Measurements from ENCODE around the gene TSPAN13.
"Not testable (repeated sequence)": the region's sequence is repeated elsewhere in the genome, so short reads cannot be mapped to it uniquely, and the experiment has no call there.

Gene TSPAN13

DNA sequence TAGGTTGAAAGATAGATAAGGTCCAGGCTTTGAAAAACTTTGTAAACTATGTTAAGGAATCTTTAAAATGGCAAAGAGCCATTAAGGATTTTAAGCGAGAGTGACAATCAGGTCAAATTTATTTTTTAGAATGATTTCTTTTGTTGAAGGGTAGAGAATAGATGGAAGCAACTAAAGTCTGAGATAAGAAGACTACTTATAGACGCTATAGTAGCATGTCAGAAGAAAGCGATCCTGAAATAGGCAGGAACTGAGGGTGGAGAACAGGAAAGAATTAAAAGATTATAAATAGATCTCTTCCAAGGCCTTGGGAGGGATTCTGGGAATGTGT is 13.0 kb upstream of the TSPAN13 start:
- no peak for DNase-seq (ENCODE audit: insufficient read length, low spot score)
- no peak for FAIRE-seq

DNA sequence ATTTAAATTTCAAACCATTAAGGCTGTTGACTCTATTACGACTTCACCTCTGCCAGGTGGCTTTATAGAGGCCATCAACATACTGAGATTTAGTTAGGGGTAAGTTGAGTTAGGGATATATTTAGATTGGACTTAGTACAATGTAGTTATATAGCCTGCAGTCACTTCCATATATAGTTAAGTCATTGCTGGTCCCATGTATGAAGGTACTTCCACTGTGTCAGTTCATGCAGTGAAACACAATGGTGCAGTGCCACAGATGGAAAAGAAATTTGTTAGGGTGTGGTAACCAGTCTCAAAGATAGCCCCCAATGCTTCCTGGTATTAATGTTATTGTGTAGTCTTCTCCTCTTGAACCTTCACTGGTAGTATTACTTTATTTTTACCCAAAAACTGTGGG is 12.6 kb upstream of the TSPAN13 start:
- FAIRE-seq = no peak
- DNase-seq (ENCODE audit: insufficient read length, low spot score) = no peak

DNA sequence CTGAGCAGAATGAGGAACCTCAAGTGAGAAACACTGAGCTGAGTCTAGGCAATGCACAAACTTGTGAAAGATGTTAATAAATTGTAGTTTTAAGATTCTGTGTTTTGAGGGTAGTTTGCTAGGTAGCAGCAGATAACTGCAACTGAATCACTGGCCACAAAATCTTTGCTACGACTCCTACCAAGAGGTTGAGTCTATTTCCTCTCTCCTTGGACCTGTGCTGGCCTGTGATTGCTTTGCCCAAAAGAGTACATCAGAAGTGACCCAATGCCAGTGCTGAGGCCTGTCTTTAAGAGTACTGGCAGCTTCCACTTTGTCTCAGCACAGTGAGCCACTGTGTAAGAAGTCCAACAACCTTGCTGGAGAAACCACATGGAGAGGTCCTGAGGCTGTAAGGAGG is 11.9 kb upstream of the TSPAN13 start:
- DNase-seq (ENCODE audit: insufficient read length, low spot score) = no peak
- FAIRE-seq = no peak

DNA sequence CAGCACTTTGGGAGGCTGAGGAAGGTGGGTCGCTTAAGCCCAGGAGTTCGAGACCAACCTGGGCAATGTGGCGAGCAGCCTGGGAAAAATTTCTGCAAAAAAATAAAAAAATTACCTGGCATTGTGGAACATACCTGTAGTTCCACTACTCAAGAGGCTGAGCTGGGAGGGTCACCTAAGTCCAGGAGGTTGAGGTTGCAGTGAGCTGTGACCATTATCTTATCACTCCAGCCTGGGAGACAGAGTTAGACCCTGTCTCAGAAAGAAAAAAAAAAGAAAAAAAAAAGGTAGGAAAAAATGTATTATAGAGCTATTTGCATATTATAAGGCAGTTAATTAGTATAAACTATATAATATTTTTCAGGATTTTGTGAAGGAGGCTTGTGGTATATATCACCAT is 11.0 kb upstream of the TSPAN13 start:
- no peak for DNase-seq (ENCODE audit: insufficient read length, low spot score)
- FAIRE-seq = no peak

DNA sequence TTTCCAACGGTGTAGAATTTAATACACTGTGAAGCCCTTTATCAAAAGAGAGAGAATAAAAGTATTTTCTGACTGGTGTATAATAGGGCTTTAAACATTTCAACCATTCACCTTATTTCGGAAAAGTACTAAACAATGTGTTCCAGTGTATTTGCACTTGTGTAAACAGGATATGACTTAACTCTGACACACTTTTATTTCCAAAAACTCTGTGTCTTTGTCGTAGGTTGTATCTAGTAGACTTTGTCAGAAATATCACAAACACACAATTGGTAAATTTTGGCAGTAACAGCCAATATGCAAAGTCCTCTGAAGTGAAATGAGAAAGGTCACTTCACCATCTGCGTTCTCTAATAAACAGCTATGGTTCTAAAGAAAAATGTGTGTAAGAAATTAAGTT is 10.3 kb upstream of the TSPAN13 start:
- DNase-seq (ENCODE audit: insufficient read length, low spot score) (no peak), FAIRE-seq (no peak)

DNA sequence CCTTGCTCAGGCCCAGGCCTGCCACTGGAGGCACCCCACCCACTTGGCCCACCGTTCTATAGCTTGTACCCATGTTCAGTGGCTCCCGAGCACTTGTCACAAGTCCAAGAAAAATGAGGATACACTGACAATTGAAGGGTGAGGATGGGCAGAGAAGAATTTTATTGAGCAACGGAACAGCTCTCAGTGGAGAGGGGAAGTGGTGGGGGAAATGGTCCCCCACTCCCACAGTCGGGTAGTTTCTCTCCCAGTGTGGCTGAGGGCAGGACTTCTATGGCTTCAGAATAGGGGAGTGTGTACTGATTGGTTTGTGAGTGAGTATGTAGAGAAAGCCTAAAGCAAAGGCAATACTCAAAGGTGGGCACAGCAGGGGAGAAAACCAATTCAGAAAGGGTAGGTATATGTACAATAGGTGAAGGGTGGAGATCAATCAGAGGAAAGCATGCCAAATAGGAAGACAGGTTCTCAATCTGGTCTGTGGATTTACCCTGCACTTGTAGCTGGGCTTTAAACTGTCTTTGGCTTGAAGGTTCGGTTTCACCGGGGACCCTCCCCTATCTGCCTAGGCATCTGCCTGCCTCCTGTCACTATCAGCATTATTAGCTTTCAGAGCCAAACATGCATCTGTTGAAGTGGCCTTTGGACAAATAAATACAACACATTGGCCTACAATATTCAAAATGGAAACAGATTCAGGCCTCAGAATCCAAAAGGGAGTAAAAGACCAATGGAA is 8.9 kb upstream of the TSPAN13 start:
- no peak for FAIRE-seq
- DNase-seq (ENCODE audit: insufficient read length, low spot score) = no peak

DNA sequence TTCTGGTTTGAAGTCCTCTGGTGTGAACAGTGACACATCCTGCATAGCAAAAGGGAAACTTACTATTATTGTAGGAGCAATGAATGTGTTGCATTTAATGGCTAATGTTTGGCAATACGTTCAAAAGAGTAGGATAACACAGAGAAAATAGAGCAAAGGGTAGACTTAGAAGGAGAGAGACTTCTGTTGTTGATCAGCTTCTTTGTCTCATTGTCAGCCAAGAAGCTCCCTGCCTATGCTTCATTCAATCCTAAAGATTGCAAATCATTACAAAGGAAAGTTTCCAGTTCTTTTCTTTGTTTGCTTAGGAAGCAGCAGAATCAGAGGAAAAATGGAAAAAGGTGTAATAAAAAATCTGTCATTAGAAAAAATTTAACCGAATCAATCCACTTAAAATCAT is 7.9 kb upstream of the TSPAN13 start:
- DNase-seq (ENCODE audit: insufficient read length, low spot score) = no peak
- no peak for FAIRE-seq

DNA sequence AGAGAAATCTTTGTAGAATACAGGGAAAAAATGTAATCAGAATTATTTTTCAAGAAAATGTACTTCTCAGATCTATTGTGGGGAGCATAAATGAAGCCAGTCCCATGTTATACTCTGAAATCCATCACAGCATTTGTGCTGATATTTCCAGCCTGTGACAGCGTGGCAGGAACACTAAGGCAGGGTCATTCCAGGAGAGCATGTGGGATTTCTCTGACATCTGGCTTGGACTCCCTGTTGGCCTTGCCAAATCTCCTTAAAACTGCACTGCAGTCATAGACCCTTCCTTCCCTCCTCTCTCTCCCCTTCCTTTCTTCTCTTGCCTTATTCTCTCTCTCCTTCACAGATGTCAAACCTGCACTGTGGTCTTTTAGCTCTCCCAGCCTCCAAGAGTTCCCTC is 6.5 kb upstream of the TSPAN13 start:
- no peak for FAIRE-seq
- no peak for DNase-seq (ENCODE audit: insufficient read length, low spot score)

DNA sequence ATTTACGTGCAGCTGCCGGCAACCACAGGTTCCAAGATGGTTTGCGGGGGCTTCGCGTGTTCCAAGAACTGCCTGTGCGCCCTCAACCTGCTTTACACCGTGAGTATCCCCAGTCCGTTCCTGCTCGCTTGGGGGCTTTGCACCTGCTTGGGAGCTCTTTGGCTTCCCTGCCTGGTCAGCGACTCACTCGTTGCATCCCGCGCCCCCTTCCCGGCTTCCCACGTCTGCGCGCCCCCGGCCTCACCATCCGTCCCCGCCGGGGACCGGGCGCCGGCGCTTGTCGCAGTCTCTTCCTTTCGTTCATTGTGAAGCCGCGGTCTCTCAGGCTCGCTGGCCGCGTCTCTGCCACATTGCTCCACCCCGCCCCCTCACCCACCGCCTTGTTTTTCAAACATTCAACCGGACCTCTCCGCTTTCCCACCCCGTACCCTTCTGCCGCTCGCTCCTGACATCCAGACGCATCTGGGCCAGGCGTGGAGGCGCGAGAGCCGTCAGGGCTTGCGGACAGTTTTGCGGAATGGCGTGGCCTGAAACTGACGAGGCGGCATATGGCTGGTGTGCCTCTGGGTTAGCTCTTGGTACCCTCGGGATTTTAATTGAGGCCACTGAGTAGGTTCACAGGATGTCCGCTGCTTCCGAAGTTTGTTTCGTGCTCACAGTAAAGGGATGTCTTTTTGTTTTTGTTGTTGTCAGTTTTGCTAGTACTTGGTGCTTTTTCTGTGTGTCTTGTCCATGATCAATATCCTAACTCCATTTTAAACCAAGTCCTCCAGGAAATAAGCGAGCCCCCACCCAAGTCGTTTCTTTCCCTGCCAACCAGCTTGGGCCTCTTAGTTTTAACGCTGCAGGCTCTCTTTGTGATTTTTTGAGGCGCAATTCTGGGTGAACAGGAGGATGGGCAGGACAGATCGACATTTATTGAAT is 639 bp downstream of the TSPAN13 start:
- no peak for DNase-seq (ENCODE audit: insufficient read length, low spot score)
- no peak for FAIRE-seq

DNA sequence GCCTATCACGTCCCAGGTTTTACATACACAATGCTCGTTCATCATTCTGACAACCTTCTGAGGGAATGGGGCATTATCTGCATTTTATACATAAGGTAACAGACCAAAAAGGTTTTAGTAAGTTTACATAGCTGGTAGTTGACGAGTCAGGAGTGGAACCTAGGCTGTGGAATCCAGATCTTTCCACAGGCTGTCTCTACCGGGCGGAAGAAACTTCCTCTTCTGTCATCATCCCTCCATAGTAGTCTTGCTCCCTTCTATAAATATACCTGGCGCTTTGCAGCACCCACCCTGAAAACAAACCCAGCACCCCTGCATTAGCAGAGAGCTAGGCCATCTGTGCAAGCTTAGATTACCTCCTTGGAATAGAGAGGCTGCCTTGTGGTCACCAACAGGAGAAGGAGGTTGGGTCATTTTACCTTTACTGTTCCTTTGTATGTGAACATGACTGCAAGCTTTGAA is 1.3 kb downstream of the TSPAN13 start:
- FAIRE-seq (no peak), DNase-seq (ENCODE audit: insufficient read length, low spot score) (no peak)

DNA sequence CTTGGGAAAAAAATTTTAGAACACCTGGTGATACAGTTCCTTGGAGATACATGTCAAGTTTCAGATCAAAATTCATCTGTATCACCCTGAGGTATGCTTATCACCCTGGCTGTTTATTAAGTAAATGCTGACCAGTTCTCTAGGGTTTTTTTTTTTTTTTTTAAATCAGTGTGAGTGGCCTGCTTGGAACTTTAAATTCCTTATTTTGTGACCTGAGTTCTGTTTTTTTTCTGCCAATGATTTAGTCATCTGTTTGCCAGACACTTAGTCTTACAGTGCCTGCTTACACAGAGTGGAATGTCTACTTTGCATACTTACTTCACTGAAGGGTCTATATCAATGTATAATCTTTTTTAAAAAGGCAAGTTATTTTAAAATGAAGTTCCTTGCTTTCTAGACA is 1.8 kb downstream of the TSPAN13 start:
- DNase-seq (ENCODE audit: insufficient read length, low spot score) (no peak), FAIRE-seq (no peak)

DNA sequence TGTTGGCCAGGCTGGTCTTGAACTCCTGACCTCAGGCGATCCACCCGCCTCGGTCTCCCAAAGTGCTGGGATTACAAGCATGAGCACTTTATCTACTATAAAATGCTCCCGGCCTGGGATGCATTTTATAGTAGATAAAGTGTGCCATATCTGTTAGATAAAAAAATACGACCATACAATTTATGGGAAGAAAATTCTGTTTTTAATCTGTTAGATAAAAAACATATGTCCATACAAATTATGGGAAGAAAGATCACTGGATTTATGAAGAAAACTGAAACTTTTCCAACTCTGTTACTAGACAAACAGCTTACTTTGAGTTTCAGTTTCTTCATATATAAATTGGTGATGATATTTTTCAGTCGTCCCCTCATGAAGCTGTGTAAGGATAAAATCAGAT is 4.5 kb downstream of the TSPAN13 start:
- no peak for DNase-seq (ENCODE audit: insufficient read length, low spot score)
- FAIRE-seq = no peak

DNA sequence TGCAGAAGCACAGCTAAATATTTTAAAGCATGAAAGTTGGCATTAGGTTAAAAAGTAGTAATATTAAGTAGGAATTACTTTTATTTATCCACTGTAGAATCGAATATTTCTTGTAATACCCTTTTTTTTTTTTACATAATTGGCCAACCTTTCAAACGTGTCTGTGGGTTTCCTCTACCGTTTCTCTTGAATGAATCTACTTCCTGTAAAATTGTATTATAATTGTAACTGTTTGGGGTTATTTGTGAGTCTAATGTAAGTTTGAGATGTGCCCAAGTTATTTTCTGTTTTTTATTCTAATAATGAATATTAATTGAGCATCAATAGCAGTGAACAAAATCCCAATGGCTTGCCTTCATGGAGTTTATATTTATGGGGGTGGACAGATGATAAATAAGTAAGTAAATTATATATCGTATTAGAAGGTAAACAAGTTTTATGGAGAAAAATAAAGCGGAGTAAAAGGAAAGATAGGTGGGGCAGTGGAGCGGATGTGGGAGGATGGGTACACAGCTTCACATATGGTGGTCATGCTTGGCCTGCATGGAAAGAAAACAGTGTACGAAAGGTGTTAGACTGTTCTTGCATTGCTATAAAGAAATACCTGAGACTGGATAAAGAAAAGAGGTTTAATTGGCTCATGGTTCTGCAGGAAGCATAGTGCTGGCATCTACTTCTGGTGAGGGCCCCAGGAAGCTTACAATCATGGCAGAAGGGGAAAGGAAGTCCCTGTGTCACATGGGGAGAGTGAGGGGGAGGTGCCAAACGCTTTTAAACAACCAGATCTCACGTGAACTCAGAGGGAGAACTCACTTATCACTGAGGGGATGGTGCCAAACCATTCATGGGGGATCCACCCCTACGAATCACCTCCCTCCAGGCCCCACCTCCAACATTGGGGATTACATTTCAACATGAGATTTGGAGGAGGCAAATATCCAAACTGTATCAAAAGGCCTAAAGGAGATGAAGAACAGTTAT is 5.4 kb downstream of the TSPAN13 start:
- FAIRE-seq = no peak
- no peak for DNase-seq (ENCODE audit: insufficient read length, low spot score)

DNA sequence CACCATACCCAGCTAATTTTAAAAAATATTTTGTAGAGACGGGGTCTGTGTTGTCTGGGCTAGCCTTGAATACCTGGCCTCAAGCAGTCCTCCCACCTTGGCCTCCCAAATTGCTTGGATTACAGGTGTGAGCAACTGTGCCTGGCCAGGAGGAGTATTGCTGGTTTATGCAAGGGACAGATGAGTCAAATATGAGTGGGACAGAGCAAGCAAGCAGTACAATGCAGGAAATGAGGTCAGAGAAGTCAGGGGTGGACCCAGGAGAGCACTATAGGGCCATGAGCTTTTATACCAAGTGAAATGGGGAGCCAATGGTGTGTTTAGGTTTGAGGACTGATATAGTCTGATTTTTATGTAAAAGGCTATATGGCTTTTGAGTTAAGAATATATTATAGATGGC is 6.3 kb downstream of the TSPAN13 start:
- FAIRE-seq (no peak), DNase-seq (ENCODE audit: insufficient read length, low spot score) (no peak)

DNA sequence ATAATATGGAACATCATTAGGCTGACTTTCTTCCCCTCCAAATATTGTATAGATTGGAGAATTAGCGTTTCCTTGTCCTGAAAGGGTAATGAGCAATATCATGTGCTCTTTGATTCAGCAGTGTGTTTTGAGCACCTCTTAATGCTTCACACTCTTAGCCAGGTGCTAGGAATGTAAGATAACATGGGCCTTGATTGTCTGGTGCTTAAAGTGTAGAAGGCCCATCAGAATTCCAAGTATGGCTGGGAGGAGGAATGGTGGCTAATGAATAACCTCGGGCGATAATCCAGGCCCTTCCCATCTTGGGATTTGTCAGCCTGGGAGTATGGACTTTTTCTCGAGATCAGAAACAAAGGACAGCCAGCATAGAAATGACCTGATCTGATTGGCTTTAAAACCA is 8.6 kb downstream of the TSPAN13 start:
- DNase-seq (ENCODE audit: insufficient read length, low spot score) = no peak
- no peak for FAIRE-seq

DNA sequence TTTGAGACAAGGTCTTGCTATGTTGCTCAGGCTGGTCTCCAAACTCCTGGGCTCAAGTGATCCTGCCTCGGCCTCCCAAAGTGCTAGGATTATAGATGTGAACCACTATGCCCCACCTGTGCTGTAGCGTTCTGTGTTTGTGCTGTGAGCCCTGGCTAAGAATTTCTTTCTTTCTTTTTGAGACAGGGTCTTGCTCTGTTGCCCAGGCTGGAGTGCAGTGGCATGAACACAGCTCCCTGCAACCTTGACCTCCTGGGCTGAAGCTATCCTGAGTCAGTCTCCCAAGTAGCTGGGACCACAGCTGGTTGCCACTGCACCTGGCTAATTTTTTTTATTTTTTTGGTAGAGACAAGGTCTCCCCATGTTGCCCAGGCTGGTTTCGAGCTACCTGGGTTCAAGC is 11.4 kb downstream of the TSPAN13 start:
- DNase-seq (ENCODE audit: insufficient read length, low spot score) = no peak
- FAIRE-seq = no peak

DNA sequence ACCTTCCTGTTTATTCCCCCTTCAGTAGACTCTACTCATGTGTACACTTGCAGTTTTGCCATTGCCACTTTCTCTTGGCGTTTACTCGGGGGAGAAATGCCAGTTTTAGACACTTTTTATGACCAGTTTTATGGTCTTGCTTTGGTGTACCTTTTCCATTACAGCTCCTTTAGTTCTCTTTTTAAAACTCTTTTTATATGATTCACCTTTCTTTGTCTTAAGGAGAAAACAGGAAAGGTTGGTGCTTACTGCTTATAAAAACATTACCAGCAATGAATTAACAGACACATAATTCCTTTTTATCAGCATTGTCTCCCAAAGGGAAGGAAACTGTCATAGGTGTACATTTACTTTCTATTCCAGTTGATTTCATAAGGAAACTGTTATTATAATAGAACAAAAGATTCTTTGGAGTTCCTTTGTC is 11.9 kb downstream of the TSPAN13 start:
- FAIRE-seq (no peak), DNase-seq (ENCODE audit: insufficient read length, low spot score) (no peak)

DNA sequence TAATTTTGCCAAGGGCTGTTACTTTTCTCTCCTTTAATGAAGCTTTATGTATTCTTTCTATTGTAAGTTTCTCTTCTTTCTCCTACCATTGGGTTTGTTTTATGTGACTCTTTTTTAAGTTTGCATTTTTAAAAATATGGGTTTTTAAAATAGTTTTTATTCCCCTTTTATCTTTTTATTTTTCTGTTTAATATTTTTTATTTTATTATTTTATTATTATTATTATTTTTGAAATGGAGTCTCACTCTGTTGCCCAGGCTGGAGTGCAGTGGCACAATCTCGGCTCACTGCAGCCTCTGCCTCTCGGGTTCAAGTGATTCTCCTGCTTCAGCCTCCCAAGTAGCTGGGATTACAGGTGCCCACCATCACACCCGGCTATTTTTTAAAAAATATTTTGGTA is 16.4 kb downstream of the TSPAN13 start:
- not testable (repeated sequence) for FAIRE-seq; DNase-seq (ENCODE audit: insufficient read length, low spot score)

DNA sequence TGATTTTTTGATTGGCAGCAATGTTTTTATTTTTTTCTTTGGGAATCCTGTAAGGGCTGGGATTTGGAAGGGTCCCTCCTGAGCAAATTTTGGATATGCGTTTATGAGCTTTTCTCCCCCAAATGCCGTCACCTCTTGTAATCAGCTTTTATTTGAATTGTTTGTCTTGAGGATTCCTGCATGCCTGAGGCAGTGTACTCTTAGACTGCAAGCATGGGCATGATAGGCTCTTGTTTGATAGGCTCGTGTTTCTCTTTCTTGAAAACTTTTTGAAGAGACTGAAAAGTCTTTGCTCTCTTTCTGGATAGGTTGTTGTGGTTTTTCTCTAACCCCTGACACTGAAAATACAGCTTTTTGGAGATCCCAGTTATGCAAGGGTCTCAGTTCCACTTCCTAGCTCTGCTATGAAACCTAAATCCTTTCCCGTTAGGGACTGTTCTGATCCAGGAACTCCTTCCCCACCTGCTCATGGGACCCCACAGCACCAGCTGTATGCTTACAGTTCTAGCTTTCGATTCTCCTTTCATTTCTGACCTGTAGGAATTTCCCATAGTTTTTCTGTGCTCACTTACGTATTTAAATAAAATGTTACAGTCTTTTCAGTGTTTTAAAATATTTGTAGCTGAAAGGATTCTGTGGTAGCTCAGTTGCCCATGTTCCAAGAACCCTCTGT is 17.2 kb downstream of the TSPAN13 start:
- FAIRE-seq (no peak), DNase-seq (ENCODE audit: insufficient read length, low spot score) (no peak)

DNA sequence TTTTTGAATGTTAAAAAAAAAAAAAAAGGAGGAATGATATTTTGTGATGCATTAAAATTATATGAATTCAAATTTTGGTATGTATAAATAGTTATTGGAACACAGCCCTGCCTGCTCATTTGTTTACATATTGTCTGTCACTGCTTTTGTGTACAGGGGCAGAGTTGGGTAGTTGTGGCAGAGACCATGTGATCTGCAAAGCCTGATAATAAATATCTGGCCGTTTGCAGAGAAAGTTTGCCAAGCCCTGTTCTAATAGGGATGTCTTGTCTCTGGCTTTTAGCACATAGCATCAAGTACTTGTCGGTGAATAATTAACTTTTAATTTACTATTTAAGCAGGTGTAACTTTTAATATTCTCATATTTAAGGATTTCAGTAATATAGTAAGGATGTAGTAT is 19.8 kb downstream of the TSPAN13 start:
- no peak for DNase-seq (ENCODE audit: insufficient read length, low spot score)
- FAIRE-seq = no peak
